B cell (primary cell): ENCODE results near the gene MAP3K7. TPM values are rescaled to one million over a fixed set of nuclear protein-coding genes. Genes with fewer than 3 reads are reported as not detected.

ENCODE experiments used
- ATAC-seq: fragments of 200-7000 bp; cut with Tn5 transposase; one replicate; pipeline ENCODE4 v1.10.0; 2021; ENCODE audit warnings: low read depth, mild to moderate bottlenecking, moderate number of reproducible peaks, moderate library complexity
- CTCF ChIA-PET: fragments of 350-600 bp; sonication (Branson Sonifier 250); formaldehyde crosslinking; loops from one replicate; lab custom pipeline; 2021; ENCODE audit warnings: antibody characterized with exemption, inconsistent platforms; lab: Charles Lee
- POLR2A ChIA-PET: fragments of 350-600 bp; sonication (Branson Sonifier 250); formaldehyde crosslinking; loops from one replicate; lab custom pipeline; 2021; ENCODE audit warnings: antibody characterized with exemption; lab: Charles Lee
- DNase-seq: peaks from one replicate; pipeline ENCODE4 v3.0.0; 2013
- H2AFZ ChIP-seq: 2 replicates; pipeline ENCODE4 v1.6.1; 2012; ENCODE audit warnings: mild to moderate bottlenecking, low read depth, low read length; ENCODE audit not compliant: insufficient read depth, poor library complexity, severe bottlenecking
- H3K27ac ChIP-seq, 2 donors: 1 replicate in 1 of 2; 2 replicates in 1 of 2; pipeline ENCODE4 v1.5.1; 2012 to 2013; ENCODE audit warnings: low read length in 2 of 2, mild to moderate bottlenecking in 2 of 2, moderate library complexity in 1 of 2
- H3K27me3 ChIP-seq, 4 experiments: fragments of 200-600 bp in 1 of 4; sonication (generic) in 1 of 4; replicated peaks in 1 of 4; 1 replicate in 2 of 4; 2 replicates in 2 of 4; pipeline versions ENCODE4 v1.6.1 to v1.7.0; 2013 to 2016; ENCODE audit warnings: low read length in 3 of 4, mild to moderate bottlenecking in 2 of 4, mixed read lengths in 1 of 4, moderate library complexity in 1 of 4; ENCODE audit not compliant: insufficient read depth in 4 of 4, control insufficient read depth in 3 of 4; ENCODE audit errors: control extremely low read depth in 1 of 4
- H3K36me3 ChIP-seq, 2 experiments: replicated peaks in 1 of 2; 1 replicate in 1 of 2; 2 replicates in 1 of 2; pipeline versions ENCODE4 v1.6.1 to v1.7.1; 2013; ENCODE audit warnings: low read length in 1 of 2; ENCODE audit not compliant: insufficient read depth in 2 of 2, control insufficient read depth in 1 of 2; ENCODE audit errors: control extremely low read depth in 1 of 2, extremely low read depth in 1 of 2
- H3K4me1 ChIP-seq, 2 donors: fragments of 200-600 bp in 1 of 2; sonication (generic) in 1 of 2; 1 replicate in 1 of 2; 2 replicates in 1 of 2; pipeline versions ENCODE4 v1.5.1 to v1.6.1; 2013 to 2017; ENCODE audit warnings: low read length in 2 of 2; ENCODE audit not compliant: control insufficient read depth in 2 of 2, insufficient read depth in 2 of 2
- H3K4me2 ChIP-seq: replicated peaks from 2 replicates; pipeline ENCODE3; 2012; ENCODE audit warnings: mild to moderate bottlenecking, low read depth, low read length; ENCODE audit not compliant: poor library complexity, severe bottlenecking
- H3K4me3 ChIP-seq, 5 experiments: fragments of 200-600 bp in 1 of 5; sonication (generic) in 1 of 5; 1 replicate in 3 of 5; 2 replicates in 2 of 5; pipeline versions ENCODE4 v1.5.1 to v1.7.0; 2011 to 2016; ENCODE audit warnings: low read length in 4 of 5, mild to moderate bottlenecking in 4 of 5, low read depth in 2 of 5, control low read depth in 1 of 5, moderate library complexity in 1 of 5; ENCODE audit not compliant: insufficient read depth in 1 of 5; ENCODE audit errors: control extremely low read depth in 1 of 5, extremely low read depth in 1 of 5
- H3K79me2 ChIP-seq: fragments of 200-600 bp; sonication (generic); one replicate; pipeline ENCODE4 v1.6.0; 2016; ENCODE audit warnings: low read length; ENCODE audit not compliant: control insufficient read depth, insufficient read depth
- H3K9ac ChIP-seq: fragments of 200-600 bp; sonication (generic); 2 replicates; pipeline ENCODE4 v1.6.1; 2017; ENCODE audit warnings: mild to moderate bottlenecking, low read length, moderate library complexity
- H3K9me3 ChIP-seq, 3 donors: one replicate each; pipeline versions ENCODE4 v1.6.1 to v1.7.1; 2013; ENCODE audit warnings: low read length in 2 of 3; ENCODE audit not compliant: control insufficient read depth in 2 of 3, insufficient read depth in 1 of 3; ENCODE audit errors: control extremely low read depth in 1 of 3
- H4K20me1 ChIP-seq: 2 replicates; pipeline ENCODE4 v1.6.0; 2012; ENCODE audit warnings: mild to moderate bottlenecking, low read length; ENCODE audit not compliant: insufficient read depth, control insufficient read depth, poor library complexity, severe bottlenecking
- H3K27ac Mint-ChIP-seq: one replicate; pipeline ENCODE4 v1.8.0; 2021; ENCODE audit warnings: mixed read lengths
- H3K27me3 Mint-ChIP-seq: one replicate; pipeline ENCODE4 v1.8.0; 2021; ENCODE audit warnings: mixed read lengths
- H3K4me1 Mint-ChIP-seq: one replicate; pipeline ENCODE4 v1.8.0; 2021; ENCODE audit warnings: mixed read lengths
- H3K4me3 Mint-ChIP-seq: one replicate; pipeline ENCODE4 v1.8.0; 2021; ENCODE audit warnings: mixed read lengths
- H3K9me3 Mint-ChIP-seq: one replicate; pipeline ENCODE4 v1.8.0; 2022; ENCODE audit warnings: mixed read lengths; ENCODE audit not compliant: insufficient read depth
- CTCF ChIP-seq: fragments of 200-600 bp; IDR thresholded peaks from one replicate; pipeline ENCODE4 v1.8.0; 2022; ENCODE audit warnings: antibody characterized with exemption, mild to moderate bottlenecking
- EZH2 ChIP-seq: IDR thresholded peaks from 2 replicates; pipeline ENCODE4 v1.6.1; 2012; ENCODE audit warnings: borderline replicate concordance, low read depth, mild to moderate bottlenecking, moderate library complexity, low read length; ENCODE audit not compliant: insufficient read depth, poor library complexity, severe bottlenecking
- WGBS: methylation state at CpG from one replicate; pipeline ENCODE4 v1.1.5; 2013; ENCODE audit warnings: missing lambda C conversion rate; ENCODE audit not compliant: insufficient coverage; 5-methylcytosine and 5-hydroxymethylcytosine counted together
- intact Hi-C: fragments of 100-400 bp; cut with micrococcal nuclease; formaldehyde crosslinking; loops from one replicate; pipeline ENCODE4 v1.10.0; 2022
- polyA plus RNA-seq: library from polyadenylated mRNA; depleted of rRNA; stranded (reverse); fragments of >200 nt; gene quantifications from 2 replicates; pipeline ENCODE4 v1.2.3, GENCODE V29; 2012
- total RNA-seq, 2 donors: library from RNA; stranded (reverse); fragments of 120-200 nt in 1 of 2; gene quantifications; 1 replicate in 1 of 2; 2 replicates in 1 of 2; pipeline versions ENCODE4 v1.2.3 to v1.2.4, GENCODE V29; 2013 to 2022

The MAP3K7 gene
- total and polyA plus RNA-seq, 2 donors (not counting 1 experiment from before 2014, with no cell fraction given), result 15.0 to 32.8 TPM

GRCh38 chr6:90621581-90621980 lies 34.7 kb upstream of the MAP3K7 start:
- H3K36me3 ChIP-seq, result no peaks in the 10 kb centered on the region
- ATAC-seq (no peak), DNase-seq (no peak)
- H3K9me3 ChIP-seq, result peaks cover 0 to 10% (median 0%) of the 10 kb centered on the region in 3 donors
- intact Hi-C loops, result no loop called here
- H3K27me3 ChIP-seq, result peaks cover 0 to 41% (median 28%) of the 10 kb centered on the region in 4 experiments
- H3K27me3 Mint-ChIP-seq, result peaks cover 62% of the 10 kb centered on the region
- CTCF ChIA-PET, result no interaction called here
- no peak overlapping the region for H2AFZ ChIP-seq
- H3K27ac Mint-ChIP-seq, result no peak overlapping the region
- H3K4me2 ChIP-seq, result no peak overlapping the region
- no peaks in the 10 kb centered on the region for H3K4me1 ChIP-seq
- no peak overlapping the region for H3K4me3 Mint-ChIP-seq
- no peak overlapping the region for H3K4me3 ChIP-seq
- no CpG with 5 or more reads among the region's 2 CpGs for WGBS
- H3K27ac ChIP-seq, result no peak overlapping the region
- no peaks in the 10 kb centered on the region for H3K4me1 Mint-ChIP-seq
- no peaks in the 10 kb centered on the region for H4K20me1 ChIP-seq
- peaks cover 3% of the 10 kb centered on the region for H3K9me3 Mint-ChIP-seq
- TF ChIP-seq EZH2 (no peak), CTCF (no peak)
- H3K79me2 ChIP-seq, result no peaks in the 10 kb centered on the region
- no peak overlapping the region for H3K9ac ChIP-seq
- POLR2A ChIA-PET, result no interaction called here

- no peaks in the 10 kb centered on the region for H4K20me1 ChIP-seq
- no peak overlapping the region for H2AFZ ChIP-seq
- no peak overlapping the region for H3K27ac ChIP-seq
- ATAC-seq (no peak), DNase-seq (no peak)
- peaks cover 0 to 56% (median 36%) of the 10 kb centered on the region in 4 experiments for H3K27me3 ChIP-seq
- Mint-ChIP-seq H3K27ac (no peak overlapping the region), H3K9me3 (peaks cover under 1% of the 10 kb centered on the region), H3K4me1 (no peaks in the 10 kb centered on the region), H3K27me3 (peaks cover 65% of the 10 kb centered on the region), H3K4me3 (no peak overlapping the region)
- H3K9ac ChIP-seq, result no peak overlapping the region
- no peak for TF ChIP-seq CTCF
- no peaks in the 10 kb centered on the region for H3K36me3 ChIP-seq
- ChIA-PET CTCF (no interaction called here), POLR2A (no interaction called here)
- H3K4me2 ChIP-seq, result no peak overlapping the region
- intact Hi-C loops, result no loop called here
- no peaks in the 10 kb centered on the region for H3K4me1 ChIP-seq
- no peak overlapping the region for H3K4me3 ChIP-seq
- WGBS, result 57% methylated on average over 1 of the region's 2 CpGs
- no peaks in the 10 kb centered on the region for H3K79me2 ChIP-seq
- peaks cover 0 to 10% (median 0%) of the 10 kb centered on the region in 3 donors for H3K9me3 ChIP-seq
Observed at GRCh38 chr6:90619221-90619620, 32.3 kb upstream of the MAP3K7 start.
